GM20000 (cell line): ENCODE results near the gene SFMBT2.

Source experiments
- DNase-seq: peaks from one replicate; pipeline ENCODE4 v3.0.0; 2012; ENCODE audit warnings: low spot score
- CTCF ChIP-seq: IDR thresholded peaks from 2 replicates; pipeline ENCODE4 v1.5.1; 2012; ENCODE audit warnings: mild to moderate bottlenecking, control low read depth; ENCODE audit errors: extremely low read depth, missing control alignments

The SFMBT2 gene

GRCh38 chr10:7205656-7206055 is 205.2 kb downstream of the SFMBT2 start:
- DNase-seq, result no peak
- TF ChIP-seq CTCF, result no peak

- no peak for DNase-seq
- no peak for TF ChIP-seq CTCF
Measured at GRCh38 chr10:7202793-7203355, 208.0 kb downstream of the SFMBT2 start.

- no peak for TF ChIP-seq CTCF
- DNase-seq, result no peak
Measured at GRCh38 chr10:7199152-7199760, 211.6 kb downstream of the SFMBT2 start.

GRCh38 chr10:7196284-7196683 is 214.6 kb downstream of the SFMBT2 start:
- no peak for DNase-seq
- TF ChIP-seq CTCF, result no peak

- no peak for DNase-seq
- no peak for TF ChIP-seq CTCF
Measured at GRCh38 chr10:7195118-7195517, 215.7 kb downstream of the SFMBT2 start.

GRCh38 chr10:7194571-7194970 is 216.3 kb downstream of the SFMBT2 start:
- DNase-seq, result no peak
- no peak for TF ChIP-seq CTCF

GRCh38 chr10:7193369-7193768 is 217.5 kb downstream of the SFMBT2 start:
- DNase-seq, result no peak

More at GRCh38 chr10:7193369-7193768, 217.5 kb downstream of the SFMBT2 start:
- no peak for TF ChIP-seq CTCF
